ENCODE measurements around the gene CBX1. TPM values are rescaled to one million over a fixed set of nuclear protein-coding genes. Genes with fewer than 3 reads are reported as not detected.

Gene CBX1
- total RNA-seq, 1 donor from 2014 or later = 61.1 TPM

DNA sequence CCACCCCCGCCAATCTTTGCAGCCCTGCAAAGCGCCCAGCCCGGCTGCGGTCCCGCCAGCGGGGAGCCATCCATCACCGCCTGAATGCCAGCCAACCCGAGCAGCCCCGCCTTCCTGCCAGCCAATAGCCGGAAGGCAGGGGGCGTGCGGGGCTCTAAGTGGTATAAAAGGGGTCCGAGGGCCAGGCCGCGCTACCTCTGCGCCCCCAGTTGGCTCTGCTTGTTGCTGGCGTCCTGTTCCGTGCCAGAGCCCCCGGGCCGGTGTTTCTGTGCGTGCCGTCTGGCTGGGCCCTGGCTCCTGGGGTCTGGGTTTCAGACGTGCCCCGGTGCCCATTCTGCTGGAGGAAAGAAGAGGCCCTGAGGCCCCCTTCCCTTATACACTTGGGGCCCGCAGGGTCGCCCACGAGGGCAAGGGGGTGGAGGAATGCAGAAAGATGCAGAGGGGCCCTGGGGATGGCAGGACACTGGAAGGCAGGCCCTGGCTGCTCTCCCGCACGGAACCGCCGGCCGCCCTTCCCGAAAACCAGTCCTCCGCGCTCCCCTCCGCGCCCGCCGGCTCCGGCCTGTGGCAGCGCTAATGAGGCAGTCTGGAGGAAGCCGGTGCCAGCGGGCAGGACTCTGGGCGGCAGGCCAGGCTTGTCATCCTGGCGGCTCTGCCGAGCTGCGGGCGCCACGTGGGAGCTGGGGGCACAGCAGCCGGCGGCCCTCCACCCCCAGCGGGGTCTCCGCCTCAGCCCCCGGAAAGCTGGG is 77.7 kb downstream of the CBX1 start:
- H3K27ac Mint-ChIP-seq = no peak overlapping the region
- peaks cover 27% of the 10 kb centered on the region for H3K4me1 Mint-ChIP-seq (ENCODE audit: low read depth)
- intact Hi-C loops (cut with micrococcal nuclease) = loop anchor here (2.0 kb wide), 4 partner anchors 45 to 869 kb away; partner anchors contain the start of gene ATP5MC1
- peak overlapping the region; percentile 74 for H3K4me3 Mint-ChIP-seq
- peak; percentile 25 for DNase-seq (ENCODE audit: low spot score)
- no peaks in the 10 kb centered on the region for H3K9me3 Mint-ChIP-seq
- H3K36me3 Mint-ChIP-seq (ENCODE audit: low read depth) = no peaks in the 10 kb centered on the region
- peaks cover 29% of the 10 kb centered on the region for H3K27me3 Mint-ChIP-seq (ENCODE audit: insufficient read depth)

DNA sequence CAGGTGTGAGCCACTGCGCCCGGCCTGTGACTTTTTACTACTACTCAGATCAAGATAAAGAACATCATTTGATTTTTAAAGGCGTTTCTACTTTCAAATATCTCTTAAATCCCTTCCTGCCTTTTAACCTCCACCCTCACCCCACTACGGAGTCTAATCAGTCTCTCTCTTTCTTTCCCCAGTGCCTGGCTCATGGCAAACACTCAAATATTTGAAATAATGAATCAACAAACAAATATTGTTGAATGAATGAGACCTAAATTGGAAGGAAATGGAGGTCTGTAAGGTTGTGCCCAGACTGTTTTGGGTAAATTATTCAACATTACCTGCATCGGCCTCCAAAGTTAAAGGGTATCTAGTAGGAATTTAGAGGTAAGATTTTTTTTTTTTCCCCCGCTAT is 78.4 kb downstream of the CBX1 start:
- Mint-ChIP-seq H3K27ac (no peak overlapping the region), H3K4me3 (peak overlapping the region; percentile 51), H3K4me1 (ENCODE audit: low read depth) (peaks cover 27% of the 10 kb centered on the region), H3K9me3 (no peaks in the 10 kb centered on the region), H3K27me3 (ENCODE audit: insufficient read depth) (peaks cover 29% of the 10 kb centered on the region), H3K36me3 (ENCODE audit: low read depth) (no peaks in the 10 kb centered on the region)
- no peak for DNase-seq (ENCODE audit: low spot score)
- intact Hi-C loops (cut with micrococcal nuclease) = no loop called here

DNA sequence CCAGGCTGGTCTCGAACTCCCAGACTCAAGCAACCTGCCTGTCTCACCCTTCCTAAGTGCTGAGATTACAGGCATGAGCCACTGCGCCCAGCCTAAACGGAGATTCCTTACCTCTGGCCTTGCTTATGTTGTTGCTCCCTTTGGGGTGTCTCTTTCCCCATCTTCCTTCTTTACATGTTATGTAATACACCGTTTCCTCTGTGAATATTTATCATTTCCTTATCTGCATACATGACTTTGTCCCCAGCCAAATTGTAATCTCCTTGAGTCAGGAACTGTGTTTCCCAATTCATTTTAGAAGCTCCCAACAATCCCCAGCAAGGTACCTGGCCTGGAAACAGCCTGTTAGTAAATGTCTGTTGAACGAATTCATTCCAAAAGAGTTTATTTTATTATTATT is 79.3 kb downstream of the CBX1 start:
- no peaks in the 10 kb centered on the region for H3K36me3 Mint-ChIP-seq (ENCODE audit: low read depth)
- H3K4me1 Mint-ChIP-seq (ENCODE audit: low read depth) = peaks cover 34% of the 10 kb centered on the region
- H3K4me3 Mint-ChIP-seq = no peak overlapping the region
- H3K27ac Mint-ChIP-seq = no peak overlapping the region
- intact Hi-C loops (cut with micrococcal nuclease) = no loop called here
- H3K27me3 Mint-ChIP-seq (ENCODE audit: insufficient read depth) = peaks cover 23% of the 10 kb centered on the region
- no peaks in the 10 kb centered on the region for H3K9me3 Mint-ChIP-seq
- no peak for DNase-seq (ENCODE audit: low spot score)

Other genes with a start within 250 kb of the CBX1 start
- 24.0 and 26.3 TPM in 2 replicates for gene SP2, start 205.2 kb downstream of the CBX1 start, total RNA-seq
- gene PNPO, start 159.9 kb downstream of the CBX1 start, total RNA-seq = 58.8 and 60.7 TPM in 2 replicates
- not detected in 2 replicates for gene PRR15L, start 143.6 kb downstream of the CBX1 start, total RNA-seq
- 190 and 200 TPM in 2 replicates for gene CDK5RAP3, start 130.4 kb downstream of the CBX1 start, total RNA-seq
- gene COPZ2, start 63.7 kb downstream of the CBX1 start, total RNA-seq = 3.4 and 5.8 TPM in 2 replicates
- 86.6 and 92.0 TPM in 2 replicates for gene NFE2L1, start 53.1 kb downstream of the CBX1 start, total RNA-seq
- gene SNX11, start 6.3 kb upstream of the CBX1 start, total RNA-seq = 31.1 and 37.1 TPM in 2 replicates